GM12891 (cell line): ENCODE measurements around the gene SLX4IP.

Source experiments
- POLR2A ChIP-seq: IDR thresholded peaks from 2 replicates; pipeline ENCODE4 v1.6.1; 2011; ENCODE audit warnings: low read depth, low read length, control low read depth
- POLR2AphosphoS5 ChIP-seq: IDR thresholded peaks from 2 replicates; pipeline ENCODE4 v1.6.1; 2011; ENCODE audit warnings: low read depth, low read length, control low read depth
- POU2F2 ChIP-seq: IDR thresholded peaks from 2 replicates; pipeline ENCODE4 v1.6.1; 2011; ENCODE audit warnings: low read depth, mild to moderate bottlenecking, control low read depth, low read length, moderate library complexity
- TAF1 ChIP-seq: IDR thresholded peaks from 2 replicates; pipeline ENCODE4 v1.6.1; 2011; ENCODE audit warnings: low read depth, low read length, control low read depth

DNA sequence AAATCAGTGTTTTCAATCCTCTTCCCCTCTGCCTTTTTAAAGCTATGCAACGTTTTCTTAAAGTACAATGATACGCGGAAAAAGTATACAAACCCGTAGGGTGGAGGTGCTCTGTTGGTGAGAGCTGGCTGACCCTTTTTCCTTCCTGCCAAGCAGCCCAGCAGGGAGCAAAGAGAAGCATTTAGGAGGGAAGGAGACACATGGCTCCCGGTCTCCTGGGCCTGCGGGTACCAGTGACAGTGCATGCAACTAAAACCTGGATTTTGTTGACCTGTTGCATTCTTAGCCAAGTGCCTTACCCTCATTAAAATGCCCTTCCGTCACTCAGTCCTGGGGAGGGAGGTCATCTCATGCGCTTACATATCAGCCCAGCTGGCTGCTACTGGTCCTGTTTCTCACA is 87.2 kb downstream of the SLX4IP start:
- TF ChIP-seq POLR2A: no peak
- no peak for TF ChIP-seq POU2F2
- no peak for TF ChIP-seq TAF1
- no peak for TF ChIP-seq POLR2AphosphoS5
